GM08714 (cell line): ENCODE measurements around the gene KRTAP19-5.
"Not testable (repeated sequence)": the region's sequence is repeated elsewhere in the genome, so short reads cannot be mapped to it uniquely, and the experiment has no call there.

Source experiments
- H3K4me3 ChIP-seq: fragments of 200-500 bp; sonication (Bioruptor generic); 2 replicates; pipeline ENCODE4 v1.5.1; 2014; ENCODE audit warnings: mild to moderate bottlenecking, low read length, inconsistent platforms
- ZNF274 ChIP-seq: IDR thresholded peaks from 2 replicates; pipeline ENCODE4 v1.6.1; 2012; ENCODE audit warnings: mild to moderate bottlenecking, low read depth, low read length

The KRTAP19-5 gene

GRCh38 chr21:30502041-30502440 lies at the start of gene KRTAP19-5:
KRTAP19-5 (minus strand) TSS chr21:30502141; CDS start chr21:30502090, 51 bp downstream.
- no peak for TF ChIP-seq ZNF274
- H3K4me3 ChIP-seq: no peak within 1 kb of the TSS

- no peak for TF ChIP-seq ZNF274
- no peak within 1 kb of the TSS for H3K4me3 ChIP-seq
Observed at GRCh38 chr21:30541764-30542163, 39.8 kb upstream of the KRTAP19-5 start, which contains the start of gene KRTAP19-6. KRTAP19-6 (minus strand) TSS chr21:30541864; CDS start chr21:30541833, 31 bp downstream.

GRCh38 chr21:30518876-30519275 lies 16.9 kb upstream of the KRTAP19-5 start:
- H3K4me3 ChIP-seq: no peak overlapping the region
- TF ChIP-seq ZNF274: no peak

GRCh38 chr21:30515681-30516080 lies 13.7 kb upstream of the KRTAP19-5 start:
- H3K4me3 ChIP-seq: no peak overlapping the region
- TF ChIP-seq ZNF274: no peak

GRCh38 chr21:30505621-30506205 lies 3.8 kb upstream of the KRTAP19-5 start:
- H3K4me3 ChIP-seq: not testable (repeated sequence)

- TF ChIP-seq ZNF274: no peak
- H3K4me3 ChIP-seq: no peak within 1 kb of the TSS
Observed at GRCh38 chr21:30497065-30497464, 4.9 kb downstream of the KRTAP19-5 start, which contains the start of gene KRTAP19-4. KRTAP19-4 (minus strand) TSS chr21:30497165; CDS start chr21:30497110, 55 bp downstream.

- no peak for TF ChIP-seq ZNF274
- H3K4me3 ChIP-seq: no peak within 1 kb of the TSS
Observed at GRCh38 chr21:30491963-30492428, 9.9 kb downstream of the KRTAP19-5 start, which contains the start of gene KRTAP19-3. KRTAP19-3 (minus strand) TSS chr21:30492013; CDS start chr21:30491957, 56 bp downstream.

- H3K4me3 ChIP-seq: no peak within 1 kb of the TSS
- TF ChIP-seq ZNF274: no peak
Observed at GRCh38 chr21:30487336-30487735, 14.6 kb downstream of the KRTAP19-5 start, which contains the start of gene KRTAP19-2. KRTAP19-2 (minus strand) TSS chr21:30487436; CDS start chr21:30487348, 88 bp downstream.

- H3K4me3 ChIP-seq: no peak overlapping the region
- no peak for TF ChIP-seq ZNF274
Observed at GRCh38 chr21:30486180-30486579, 15.8 kb downstream of the KRTAP19-5 start.

- H3K4me3 ChIP-seq: no peak overlapping the region
- TF ChIP-seq ZNF274: no peak
Observed at GRCh38 chr21:30482130-30482529, 19.8 kb downstream of the KRTAP19-5 start.

- no peak for TF ChIP-seq ZNF274
- no peak within 1 kb of the TSS for H3K4me3 ChIP-seq
Observed at GRCh38 chr21:30480145-30480544, 21.8 kb downstream of the KRTAP19-5 start, which contains the start of gene KRTAP19-1. KRTAP19-1 (minus strand) TSS chr21:30480367; CDS start chr21:30480317, 50 bp downstream.

GRCh38 chr21:30479259-30479658 lies 22.7 kb downstream of the KRTAP19-5 start:
- no peak for TF ChIP-seq ZNF274
- no peak overlapping the region for H3K4me3 ChIP-seq

- H3K4me3 ChIP-seq: no peak overlapping the region
- no peak for TF ChIP-seq ZNF274
Observed at GRCh38 chr21:30478004-30478403, 23.9 kb downstream of the KRTAP19-5 start.

GRCh38 chr21:30468900-30469714 lies 32.8 kb downstream of the KRTAP19-5 start:
- no peak overlapping the region for H3K4me3 ChIP-seq
- no peak for TF ChIP-seq ZNF274

- no peak overlapping the region for H3K4me3 ChIP-seq
- TF ChIP-seq ZNF274: no peak
Observed at GRCh38 chr21:30463713-30464112, 38.2 kb downstream of the KRTAP19-5 start.
